K562 (cell line): ENCODE data around the gene SRPK2. TPM values are rescaled to one million over a fixed set of nuclear protein-coding genes. Genes with fewer than 3 reads are reported as not detected.

ENCODE experiments used
- CREB1 ChIP-seq, 2 experiments: sonication (generic) in 1 of 2; formaldehyde crosslinking in 1 of 2; IDR thresholded peaks; 2 replicates each; pipeline versions ENCODE4 v1.6.1 to v1.8.0; 2012 to 2022; ENCODE audit warnings: inconsistent platforms in 1 of 2, mild to moderate bottlenecking in 1 of 2, missing genetic modification reagents in 1 of 2, moderate library complexity in 1 of 2
- CREM ChIP-seq: IDR thresholded peaks from 2 replicates; pipeline ENCODE4 v1.6.1; 2014; ENCODE audit warnings: antibody characterized with exemption, low read depth
- NFRKB ChIP-seq: fragments of 450-650 bp; IDR thresholded peaks from 2 replicates; pipeline ENCODE4 v1.6.1; 2016; ENCODE audit warnings: low read depth
- POLR2B ChIP-seq: fragments of 450-650 bp; IDR thresholded peaks from 2 replicates; pipeline ENCODE4 v1.6.1; 2018; ENCODE audit warnings: low read depth; ENCODE audit not compliant: partially characterized antibody
- RFX1 ChIP-seq: fragments of 450-650 bp; IDR thresholded peaks from 2 replicates; pipeline ENCODE4 v1.6.1; 2016; ENCODE audit warnings: mild to moderate bottlenecking, moderate library complexity
- SMC3 ChIP-seq: conservative IDR thresholded peaks from 2 replicates; pipeline ENCODE4 v1.6.1; 2011; ENCODE audit warnings: low read depth, low read length, improper control_type of control experiment; ENCODE audit not compliant: insufficient read depth
- polyA plus RNA-seq, 8 experiments: library from polyadenylated mRNA; depleted of rRNA in 4 of 8; stranded (reverse) in 5 of 8; unstranded in 3 of 8; fragments of >200 nt; fragmentation: Nextera tagmentation in 2 of 8; fragmentation: Illumina TruSeq in 1 of 8; extraction: Ambion mirVana in 2 of 8; extraction: Trizol in 1 of 8; gene quantifications; 2 replicates each; pipeline versions ENCODE4 v1.2.1 to v1.2.3, GENCODE V29; 2011 to 2014; ENCODE audit warnings: inconsistent platforms in 1 of 8, missing spikeins in 1 of 8
- total RNA-seq, 7 experiments: library from RNA; depleted of rRNA in 6 of 7; stranded (reverse); fragments of >200 nt in 6 of 7; fragmentation: Illumina TruSeq in 2 of 7; extraction: Trizol in 2 of 7; gene quantifications; 2 replicates each; pipeline versions ENCODE4 v1.2.1 to v1.2.3, GENCODE V29; 2011 to 2021; ENCODE audit warnings: low replicate concordance in 1 of 7
- TF ChIP-seq, protein P1 (sequence below), 2 experiments: fragments of 450-650 bp; IDR thresholded peaks; 2 replicates each; pipeline ENCODE4 v1.6.1; 2018; ENCODE audit warnings: mild to moderate bottlenecking in 2 of 2, low read depth in 1 of 2; ENCODE audit not compliant: partially characterized antibody in 2 of 2
- TF ChIP-seq, protein P2 (sequence below): fragments of 450-650 bp; formaldehyde crosslinking; IDR thresholded peaks from 2 replicates; pipeline ENCODE4 v1.4.0; 2020; ENCODE audit warnings: mild to moderate bottlenecking, moderate library complexity
- TF ChIP-seq, protein P3 (sequence below): fragments of 250-450 bp; sonication (Bioruptor Pico); IDR thresholded peaks from 2 replicates; pipeline ENCODE4 v1.4.0; 2020
- TF ChIP-seq, protein P4 (sequence below): sonication (generic); formaldehyde crosslinking; IDR thresholded peaks from 2 replicates; pipeline ENCODE4 v1.9.0; 2022; ENCODE audit warnings: mild to moderate bottlenecking, missing genetic modification reagents

Gene SRPK2
- total and polyA plus RNA-seq, 9 of the 15 experiments (the other 6 are each of a cell fraction or from before 2014, with no cell fraction given), result 21.5 to 44.7 (median 33.3) TPM

DNA sequence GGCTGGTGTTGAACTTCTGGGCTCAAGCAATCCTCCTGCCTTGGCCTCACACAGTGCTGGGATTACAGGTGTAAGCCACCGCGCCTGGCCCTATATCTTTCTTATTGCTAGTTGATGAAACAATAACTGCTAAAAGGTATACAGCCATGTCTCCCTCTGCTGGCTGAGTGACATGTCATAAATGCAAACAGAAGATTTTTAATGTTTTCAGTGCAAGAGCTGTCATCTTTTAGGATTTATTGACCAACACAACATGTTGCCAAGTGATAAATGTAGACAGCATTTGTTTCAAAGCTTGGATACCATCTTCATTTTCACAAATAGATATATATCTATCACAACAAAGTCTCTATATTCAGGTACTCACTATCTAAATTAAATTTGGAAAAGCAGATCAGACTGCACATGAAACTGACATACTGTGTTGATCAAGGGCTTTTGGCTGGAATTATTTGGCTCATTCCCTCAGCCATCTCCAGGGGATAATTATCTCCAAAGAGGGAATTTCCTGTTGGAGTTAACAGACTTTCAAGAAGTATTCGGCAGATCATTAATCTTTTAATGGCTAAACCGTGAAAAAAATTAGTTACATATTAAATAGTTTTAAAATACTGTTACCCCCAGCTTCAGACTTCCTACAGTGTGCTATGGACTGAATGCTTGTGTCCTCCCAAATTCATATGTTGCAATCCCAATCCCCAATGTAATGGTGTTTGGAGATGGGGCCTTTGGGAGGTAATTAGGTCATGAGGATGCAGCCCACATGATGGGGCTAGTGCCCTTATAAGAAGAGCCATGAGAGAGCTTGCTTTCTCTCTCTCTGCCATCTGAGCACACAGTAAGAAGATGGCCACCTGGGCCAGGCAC, 41.3 kb upstream of the SRPK2 start (continued):
- peak; percentile 91 for TF ChIP-seq SMC3
- TF ChIP-seq, protein P1, sequence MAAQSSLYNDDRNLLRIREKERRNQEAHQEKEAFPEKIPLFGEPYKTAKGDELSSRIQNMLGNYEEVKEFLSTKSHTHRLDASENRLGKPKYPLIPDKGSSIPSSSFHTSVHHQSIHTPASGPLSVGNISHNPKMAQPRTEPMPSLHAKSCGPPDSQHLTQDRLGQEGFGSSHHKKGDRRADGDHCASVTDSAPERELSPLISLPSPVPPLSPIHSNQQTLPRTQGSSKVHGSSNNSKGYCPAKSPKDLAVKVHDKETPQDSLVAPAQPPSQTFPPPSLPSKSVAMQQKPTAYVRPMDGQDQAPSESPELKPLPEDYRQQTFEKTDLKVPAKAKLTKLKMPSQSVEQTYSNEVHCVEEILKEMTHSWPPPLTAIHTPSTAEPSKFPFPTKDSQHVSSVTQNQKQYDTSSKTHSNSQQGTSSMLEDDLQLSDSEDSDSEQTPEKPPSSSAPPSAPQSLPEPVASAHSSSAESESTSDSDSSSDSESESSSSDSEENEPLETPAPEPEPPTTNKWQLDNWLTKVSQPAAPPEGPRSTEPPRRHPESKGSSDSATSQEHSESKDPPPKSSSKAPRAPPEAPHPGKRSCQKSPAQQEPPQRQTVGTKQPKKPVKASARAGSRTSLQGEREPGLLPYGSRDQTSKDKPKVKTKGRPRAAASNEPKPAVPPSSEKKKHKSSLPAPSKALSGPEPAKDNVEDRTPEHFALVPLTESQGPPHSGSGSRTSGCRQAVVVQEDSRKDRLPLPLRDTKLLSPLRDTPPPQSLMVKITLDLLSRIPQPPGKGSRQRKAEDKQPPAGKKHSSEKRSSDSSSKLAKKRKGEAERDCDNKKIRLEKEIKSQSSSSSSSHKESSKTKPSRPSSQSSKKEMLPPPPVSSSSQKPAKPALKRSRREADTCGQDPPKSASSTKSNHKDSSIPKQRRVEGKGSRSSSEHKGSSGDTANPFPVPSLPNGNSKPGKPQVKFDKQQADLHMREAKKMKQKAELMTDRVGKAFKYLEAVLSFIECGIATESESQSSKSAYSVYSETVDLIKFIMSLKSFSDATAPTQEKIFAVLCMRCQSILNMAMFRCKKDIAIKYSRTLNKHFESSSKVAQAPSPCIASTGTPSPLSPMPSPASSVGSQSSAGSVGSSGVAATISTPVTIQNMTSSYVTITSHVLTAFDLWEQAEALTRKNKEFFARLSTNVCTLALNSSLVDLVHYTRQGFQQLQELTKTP (IDR thresholded peaks at IDR 0.05; ENCODE audit: low read depth in 1 of 2, partially characterized antibody in 2 of 2), result no peak
- no peak for TF ChIP-seq NFRKB
- TF ChIP-seq, protein P2, sequence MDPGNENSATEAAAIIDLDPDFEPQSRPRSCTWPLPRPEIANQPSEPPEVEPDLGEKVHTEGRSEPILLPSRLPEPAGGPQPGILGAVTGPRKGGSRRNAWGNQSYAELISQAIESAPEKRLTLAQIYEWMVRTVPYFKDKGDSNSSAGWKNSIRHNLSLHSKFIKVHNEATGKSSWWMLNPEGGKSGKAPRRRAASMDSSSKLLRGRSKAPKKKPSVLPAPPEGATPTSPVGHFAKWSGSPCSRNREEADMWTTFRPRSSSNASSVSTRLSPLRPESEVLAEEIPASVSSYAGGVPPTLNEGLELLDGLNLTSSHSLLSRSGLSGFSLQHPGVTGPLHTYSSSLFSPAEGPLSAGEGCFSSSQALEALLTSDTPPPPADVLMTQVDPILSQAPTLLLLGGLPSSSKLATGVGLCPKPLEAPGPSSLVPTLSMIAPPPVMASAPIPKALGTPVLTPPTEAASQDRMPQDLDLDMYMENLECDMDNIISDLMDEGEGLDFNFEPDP (CRISPR knock-in tag), result no peak
- TF ChIP-seq CREB1 (IDR thresholded peaks at IDR 0.05), result no peak
- 0 out of 2 replicates have a peak, but pooled peaks have one; percentile 34 for TF ChIP-seq CREB1 (CRISPR knock-in tag; IDR thresholded peaks at IDR 0.05)
- TF ChIP-seq RFX1, result peak; percentile 46
- TF ChIP-seq CREM, result peak; percentile 47; the same call in 1 of the 2 replicates
- no peak for TF ChIP-seq POLR2B
- TF ChIP-seq, protein P3, sequence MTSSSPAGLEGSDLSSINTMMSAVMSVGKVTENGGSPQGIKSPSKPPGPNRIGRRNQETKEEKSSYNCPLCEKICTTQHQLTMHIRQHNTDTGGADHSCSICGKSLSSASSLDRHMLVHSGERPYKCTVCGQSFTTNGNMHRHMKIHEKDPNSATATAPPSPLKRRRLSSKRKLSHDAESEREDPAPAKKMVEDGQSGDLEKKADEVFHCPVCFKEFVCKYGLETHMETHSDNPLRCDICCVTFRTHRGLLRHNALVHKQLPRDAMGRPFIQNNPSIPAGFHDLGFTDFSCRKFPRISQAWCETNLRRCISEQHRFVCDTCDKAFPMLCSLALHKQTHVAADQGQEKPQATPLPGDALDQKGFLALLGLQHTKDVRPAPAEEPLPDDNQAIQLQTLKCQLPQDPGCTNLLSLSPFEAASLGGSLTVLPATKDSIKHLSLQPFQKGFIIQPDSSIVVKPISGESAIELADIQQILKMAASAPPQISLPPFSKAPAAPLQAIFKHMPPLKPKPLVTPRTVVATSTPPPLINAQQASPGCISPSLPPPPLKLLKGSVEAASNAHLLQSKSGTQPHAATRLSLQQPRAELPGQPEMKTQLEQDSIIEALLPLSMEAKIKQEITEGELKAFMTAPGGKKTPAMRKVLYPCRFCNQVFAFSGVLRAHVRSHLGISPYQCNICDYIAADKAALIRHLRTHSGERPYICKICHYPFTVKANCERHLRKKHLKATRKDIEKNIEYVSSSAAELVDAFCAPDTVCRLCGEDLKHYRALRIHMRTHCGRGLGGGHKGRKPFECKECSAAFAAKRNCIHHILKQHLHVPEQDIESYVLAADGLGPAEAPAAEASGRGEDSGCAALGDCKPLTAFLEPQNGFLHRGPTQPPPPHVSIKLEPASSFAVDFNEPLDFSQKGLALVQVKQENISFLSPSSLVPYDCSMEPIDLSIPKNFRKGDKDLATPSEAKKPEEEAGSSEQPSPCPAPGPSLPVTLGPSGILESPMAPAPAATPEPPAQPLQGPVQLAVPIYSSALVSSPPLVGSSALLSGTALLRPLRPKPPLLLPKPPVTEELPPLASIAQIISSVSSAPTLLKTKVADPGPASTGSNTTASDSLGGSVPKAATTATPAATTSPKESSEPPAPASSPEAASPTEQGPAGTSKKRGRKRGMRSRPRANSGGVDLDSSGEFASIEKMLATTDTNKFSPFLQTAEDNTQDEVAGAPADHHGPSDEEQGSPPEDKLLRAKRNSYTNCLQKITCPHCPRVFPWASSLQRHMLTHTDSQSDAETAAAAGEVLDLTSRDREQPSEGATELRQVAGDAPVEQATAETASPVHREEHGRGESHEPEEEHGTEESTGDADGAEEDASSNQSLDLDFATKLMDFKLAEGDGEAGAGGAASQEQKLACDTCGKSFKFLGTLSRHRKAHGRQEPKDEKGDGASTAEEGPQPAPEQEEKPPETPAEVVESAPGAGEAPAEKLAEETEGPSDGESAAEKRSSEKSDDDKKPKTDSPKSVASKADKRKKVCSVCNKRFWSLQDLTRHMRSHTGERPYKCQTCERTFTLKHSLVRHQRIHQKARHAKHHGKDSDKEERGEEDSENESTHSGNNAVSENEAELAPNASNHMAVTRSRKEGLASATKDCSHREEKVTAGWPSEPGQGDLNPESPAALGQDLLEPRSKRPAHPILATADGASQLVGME (CRISPR knock-in tag), result no peak
- TF ChIP-seq, protein P4, sequence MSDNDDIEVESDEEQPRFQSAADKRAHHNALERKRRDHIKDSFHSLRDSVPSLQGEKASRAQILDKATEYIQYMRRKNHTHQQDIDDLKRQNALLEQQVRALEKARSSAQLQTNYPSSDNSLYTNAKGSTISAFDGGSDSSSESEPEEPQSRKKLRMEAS, result no peak
